H1 (cell line): ENCODE results near the gene USP12. TPM values are rescaled to one million over a fixed set of nuclear protein-coding genes. Genes with fewer than 3 reads are reported as not detected.

Experiments
- CTCF ChIA-PET: fragments of 300-600 bp; sonication (Branson Sonifier 250); formaldehyde crosslinking; loops from one replicate; lab custom pipeline; 2021; ENCODE audit not compliant: partially characterized antibody; lab: Charles Lee
- POLR2A ChIA-PET: fragments of 300-600 bp; sonication (Branson Sonifier 250); formaldehyde crosslinking; loops from one replicate; lab custom pipeline; 2021; ENCODE audit warnings: inconsistent platforms; ENCODE audit not compliant: partially characterized antibody; lab: Charles Lee
- DNase-seq, 2 experiments: peaks; one replicate each; pipeline versions ENCODE4 v3.0.0 to v3.0.0-alpha.2; 2010 to 2022; ENCODE audit warnings: low spot score in 2 of 2, low read depth in 1 of 2, mixed read lengths in 1 of 2
- FAIRE-seq: peaks from 2 replicates; lab custom pipeline; 2011; peaks lifted over from hg19 to GRCh38; lab: Jason Lieb, UNC
- H2AFZ ChIP-seq: 2 replicates; pipeline ENCODE4 v1.8.1; 2012; ENCODE audit warnings: low read length, inconsistent platforms
- H2AK5ac ChIP-seq: 2 replicates; pipeline ENCODE4 v1.6.1; 2013; ENCODE audit warnings: low read depth, low read length
- H2BK120ac ChIP-seq: replicated peaks from 2 replicates; pipeline ENCODE3; 2013; ENCODE audit warnings: low read depth, low read length, inconsistent platforms
- H2BK12ac ChIP-seq: 2 replicates; pipeline ENCODE4 v1.6.1; 2013; ENCODE audit warnings: low read depth, low read length
- H2BK15ac ChIP-seq: 2 replicates; pipeline ENCODE4 v1.6.1; 2013; ENCODE audit warnings: low read length
- H2BK20ac ChIP-seq: 2 replicates; pipeline ENCODE4 v1.6.1; 2013; ENCODE audit warnings: low read length
- H2BK5ac ChIP-seq: 2 replicates; pipeline ENCODE4 v1.6.1; 2013; ENCODE audit warnings: low read depth, low read length
- H3K14ac ChIP-seq: 2 replicates; pipeline ENCODE4 v1.6.1; 2013; ENCODE audit warnings: inconsistent platforms; ENCODE audit not compliant: insufficient read length
- H3K18ac ChIP-seq: 2 replicates; pipeline ENCODE4 v1.6.1; 2013; ENCODE audit warnings: low read length; ENCODE audit errors: extremely low read depth
- H3K23ac ChIP-seq: 2 replicates; pipeline ENCODE4 v1.6.1; 2013; ENCODE audit warnings: inconsistent platforms; ENCODE audit not compliant: insufficient read length
- H3K23me2 ChIP-seq: 2 replicates; pipeline ENCODE4 v1.6.1; 2013; ENCODE audit warnings: low read depth, low read length
- H3K27ac ChIP-seq: 2 replicates; pipeline ENCODE4 v1.6.1; 2011; ENCODE audit warnings: low read depth, low read length, inconsistent platforms
- H3K27me3 ChIP-seq, 4 experiments: replicated peaks in 1 of 4; 1 replicate in 1 of 4; 2 replicates in 3 of 4; pipeline versions ENCODE4 v1.6.1 to v1.8.1; 2011 to 2013; ENCODE audit warnings: low read length in 3 of 4, mild to moderate bottlenecking in 3 of 4, inconsistent platforms in 2 of 4, mixed read lengths in 2 of 4, moderate library complexity in 1 of 4; ENCODE audit not compliant: control insufficient read depth in 3 of 4, insufficient read depth in 3 of 4; ENCODE audit errors: extremely low read depth in 1 of 4
- H3K36me3 ChIP-seq, 4 experiments: 2 replicates each; pipeline versions ENCODE4 v1.6.1 to v1.8.1; 2011 to 2013; ENCODE audit warnings: mild to moderate bottlenecking in 4 of 4, low read length in 3 of 4, moderate library complexity in 2 of 4, control low read depth in 1 of 4, inconsistent platforms in 1 of 4; ENCODE audit not compliant: insufficient read depth in 4 of 4, control insufficient read depth in 2 of 4
- H3K4ac ChIP-seq: replicated peaks from 2 replicates; pipeline ENCODE3; 2013; ENCODE audit warnings: low read length, low read depth, mixed read lengths, inconsistent platforms; ENCODE audit not compliant: insufficient read length
- H3K4me1 ChIP-seq, 4 experiments: replicated peaks in 1 of 4; 1 replicate in 1 of 4; 2 replicates in 3 of 4; pipeline versions ENCODE4 v1.6.1 to v1.8.1; 2011 to 2013; ENCODE audit warnings: low read length in 3 of 4, inconsistent platforms in 2 of 4, mixed read lengths in 1 of 4; ENCODE audit not compliant: insufficient read depth in 4 of 4, control insufficient read depth in 3 of 4
- H3K4me2 ChIP-seq, 2 experiments: 2 replicates each; pipeline versions ENCODE4 v1.6.1 to v1.8.1; 2011 to 2013; ENCODE audit warnings: low read depth in 2 of 2, low read length in 2 of 2, control low read depth in 1 of 2, inconsistent platforms in 1 of 2, mild to moderate bottlenecking in 1 of 2; ENCODE audit not compliant: insufficient read depth in 1 of 2
- H3K4me3 ChIP-seq, 4 experiments: fragments of 200-600, 300-600 bp in 1 of 4; sonication (generic), shearing (Covaris generic), sonication (Bioruptor Twin) in 1 of 4; 2 replicates each; pipeline versions ENCODE4 v1.5.1 to v1.8.1; 2011 to 2016; ENCODE audit warnings: low read length in 4 of 4, low read depth in 3 of 4, control low read depth in 2 of 4, inconsistent platforms in 2 of 4, mild to moderate bottlenecking in 2 of 4, mixed read lengths in 1 of 4, moderate library complexity in 1 of 4; ENCODE audit not compliant: insufficient read depth in 2 of 4; ENCODE audit errors: extremely low read depth in 1 of 4
- H3K56ac ChIP-seq: replicated peaks from 2 replicates; pipeline ENCODE3; 2013; ENCODE audit warnings: low read depth, mild to moderate bottlenecking, mixed read lengths, low read length, inconsistent platforms; ENCODE audit not compliant: insufficient read length
- H3K79me1 ChIP-seq: 2 replicates; pipeline ENCODE4 v1.6.1; 2013; ENCODE audit warnings: low read depth, low read length, control low read depth
- H3K79me2 ChIP-seq, 2 experiments: 2 replicates each; pipeline versions ENCODE4 v1.6.1 to v1.8.1; 2012 to 2013; ENCODE audit warnings: low read length in 2 of 2, mild to moderate bottlenecking in 2 of 2, inconsistent platforms in 1 of 2; ENCODE audit not compliant: insufficient read depth in 2 of 2, control insufficient read depth in 1 of 2
- H3K9ac ChIP-seq, 4 experiments: replicated peaks in 1 of 4; 1 replicate in 1 of 4; 2 replicates in 3 of 4; pipeline versions ENCODE4 v1.6.1 to v1.8.1; 2011 to 2013; ENCODE audit warnings: low read depth in 3 of 4, low read length in 3 of 4, control low read depth in 2 of 4, mild to moderate bottlenecking in 2 of 4, moderate library complexity in 2 of 4, inconsistent platforms in 1 of 4; ENCODE audit errors: extremely low read depth in 1 of 4
- H3K9me3 ChIP-seq, 2 experiments: 2 replicates each; pipeline versions ENCODE4 v1.6.1 to v1.8.1; 2012 to 2013; ENCODE audit warnings: mild to moderate bottlenecking in 2 of 2, moderate library complexity in 2 of 2, control low read depth in 1 of 2, inconsistent platforms in 1 of 2, low read depth in 1 of 2, low read length in 1 of 2, mixed read lengths in 1 of 2; ENCODE audit not compliant: insufficient read depth in 2 of 2
- H4K20me1 ChIP-seq, 2 experiments: replicated peaks in 1 of 2; 2 replicates each; pipeline versions ENCODE3 to v1.8.1; 2011 to 2013; ENCODE audit warnings: inconsistent platforms in 2 of 2, low read length in 2 of 2, mild to moderate bottlenecking in 1 of 2; ENCODE audit not compliant: insufficient read depth in 2 of 2, control insufficient read depth in 1 of 2
- H4K5ac ChIP-seq: 2 replicates; pipeline ENCODE4 v1.6.1; 2013; ENCODE audit warnings: low read length, low read depth, mixed read lengths, inconsistent platforms; ENCODE audit not compliant: insufficient read length
- H4K8ac ChIP-seq: 2 replicates; pipeline ENCODE4 v1.8.0; 2013; ENCODE audit warnings: mild to moderate bottlenecking, moderate library complexity, low read length, inconsistent platforms; ENCODE audit not compliant: insufficient read depth; ENCODE audit errors: extremely low read depth
- H4K91ac ChIP-seq: replicated peaks from 2 replicates; pipeline ENCODE3; 2013; ENCODE audit warnings: low read length, mixed read lengths, inconsistent platforms; ENCODE audit not compliant: insufficient read length
- KDM4A ChIP-seq: IDR thresholded peaks from one replicate; pipeline ENCODE4 v1.7.1; 2012; ENCODE audit warnings: low read depth, mild to moderate bottlenecking, moderate library complexity, low read length, inconsistent platforms; ENCODE audit not compliant: severe bottlenecking
- SP2 ChIP-seq: IDR thresholded peaks from 2 replicates; pipeline ENCODE4 v1.6.1; 2012; ENCODE audit warnings: mild to moderate bottlenecking, low read length, inconsistent platforms
- TAF1 ChIP-seq: IDR thresholded peaks from 2 replicates; pipeline ENCODE4 v1.6.1; 2011; ENCODE audit warnings: mild to moderate bottlenecking, low read depth, low read length
- TEAD4 ChIP-seq: IDR thresholded peaks from 2 replicates; pipeline ENCODE4 v1.6.1; 2012; ENCODE audit warnings: low read depth, low read length, inconsistent platforms, mixed read lengths
- WGBS, 2 experiments: shearing (Covaris generic) in 1 of 2; methylation state at CpG; one replicate each; pipeline versions ENCODE4 v1.1.6 to v1.1.7; 2013 to 2015; ENCODE audit warnings: low lambda C conversion rate in 2 of 2, mixed read lengths in 2 of 2, inconsistent platforms in 1 of 2, low coverage in 1 of 2, missing lambda C conversion rate in 1 of 2; ENCODE audit not compliant: insufficient replicate concordance in 2 of 2, insufficient coverage in 1 of 2, insufficient read length in 1 of 2; ENCODE audit errors: extremely low coverage in 1 of 2, missing lambda C conversion rate in 1 of 2; 5-methylcytosine and 5-hydroxymethylcytosine counted together
- polyA plus RNA-seq, 7 experiments: library from polyadenylated mRNA; depleted of rRNA in 3 of 7; stranded (reverse) in 5 of 7; unstranded in 2 of 7; fragments of >200 nt in 5 of 7; fragments of 200-250 nt in 2 of 7; gene quantifications; 1 replicate in 5 of 7; 2 replicates in 1 of 7; 4 replicates in 1 of 7; pipeline versions ENCODE4 v1.2.1 to v1.2.3, GENCODE V29; 2011 to 2013; ENCODE audit warnings: missing spikeins in 2 of 7, mixed read lengths in 2 of 7
- total RNA-seq: library from RNA; stranded (reverse); fragmentation: NEBNext Ultra II Directional; extraction: Animal tissue kit (Norgen Biotek cat#: 25700); gene quantifications from 2 replicates; pipeline ENCODE4 v1.2.1, GENCODE V29; 2021

The USP12 gene
- total and polyA plus RNA-seq, 2 of the 8 experiments (the other 6 are each of a cell fraction or from before 2014, with no cell fraction given): 4.0 to 30.0 TPM

GRCh38 chr13:27132538-27132937 is 39.1 kb downstream of the USP12 start:
- 0 out of 2 replicates have a peak overlapping the region, but pooled peaks have one; percentile 52 for H2BK12ac ChIP-seq
- CTCF ChIA-PET: interaction anchor here (0.6 to 2.1 kb wide), 8 partner anchors 9 to 562 kb away, joined by 3 to 6 read pairs (median 4); no protein-coding TSS in a partner anchor
- H2AK5ac ChIP-seq: peak overlapping the region; percentile 2; the same call in 1 of the 2 replicates
- POLR2A ChIA-PET: interaction anchor here (0.9 to 1.8 kb wide), 2 partner anchors 133 to 138 kb away, joined by 3 to 4 read pairs; partner anchors contain the start of gene RASL11A
- H3K4me1 ChIP-seq: peaks cover 2 to 9% (median 6%) of the 10 kb centered on the region in 4 experiments; a peak in 6 of 7 replicates
- peaks cover 3% of the 10 kb centered on the region for H3K79me1 ChIP-seq
- H3K56ac ChIP-seq: no peak overlapping the region
- DNase-seq (no peak), FAIRE-seq (no peak)
- no peak overlapping the region; a peak in 1 of 4 replicates for H3K4me2 ChIP-seq
- H3K4ac ChIP-seq: no peak overlapping the region
- no peak overlapping the region for H2AFZ ChIP-seq
- H3K27ac ChIP-seq: 0 out of 2 replicates have a peak overlapping the region, but pooled peaks have one; percentile 49
- no peaks in the 10 kb centered on the region; a peak in 1 of 8 replicates for H3K36me3 ChIP-seq
- no peak overlapping the region for H4K91ac ChIP-seq
- H3K18ac ChIP-seq: no peak overlapping the region
- no peak overlapping the region for H4K8ac ChIP-seq
- no peaks in the 10 kb centered on the region for H3K27me3 ChIP-seq
- H4K5ac ChIP-seq: no peak overlapping the region
- no peak overlapping the region for H3K9ac ChIP-seq
- H3K14ac ChIP-seq: no peak overlapping the region
- H2BK120ac ChIP-seq: no peak overlapping the region
- no peak overlapping the region for H3K23ac ChIP-seq
- 0 out of 2 replicates have a peak overlapping the region, but pooled peaks have one; percentile 35 for H2BK5ac ChIP-seq
- no peaks in the 10 kb centered on the region for H3K9me3 ChIP-seq
- WGBS, 2 experiments: 90% methylated on average over 5 of the region's 5 CpGs; no CpG with 5 or more reads in 1 of the 2 experiments
- no peaks in the 10 kb centered on the region for H4K20me1 ChIP-seq
- H2BK20ac ChIP-seq: no peak overlapping the region
- no peak overlapping the region for H3K4me3 ChIP-seq
- peaks cover 16 to 99% of the 10 kb centered on the region in 2 experiments for H3K79me2 ChIP-seq
- H2BK15ac ChIP-seq: no peak overlapping the region
- H3K23me2 ChIP-seq: no peaks in the 10 kb centered on the region
- TF ChIP-seq SP2: no peak
- TF ChIP-seq KDM4A: no peak
- no peak for TF ChIP-seq TEAD4
- TF ChIP-seq TAF1: no peak
